ENCODE measurements around the gene KIF21B.

KIF21B gene

GRCh38 chr1:201034671-201035070 lies 11.2 kb upstream of the KIF21B start:
- H3K27ac ChIP-seq = no peak overlapping the region
- TF ChIP-seq, protein P1, sequence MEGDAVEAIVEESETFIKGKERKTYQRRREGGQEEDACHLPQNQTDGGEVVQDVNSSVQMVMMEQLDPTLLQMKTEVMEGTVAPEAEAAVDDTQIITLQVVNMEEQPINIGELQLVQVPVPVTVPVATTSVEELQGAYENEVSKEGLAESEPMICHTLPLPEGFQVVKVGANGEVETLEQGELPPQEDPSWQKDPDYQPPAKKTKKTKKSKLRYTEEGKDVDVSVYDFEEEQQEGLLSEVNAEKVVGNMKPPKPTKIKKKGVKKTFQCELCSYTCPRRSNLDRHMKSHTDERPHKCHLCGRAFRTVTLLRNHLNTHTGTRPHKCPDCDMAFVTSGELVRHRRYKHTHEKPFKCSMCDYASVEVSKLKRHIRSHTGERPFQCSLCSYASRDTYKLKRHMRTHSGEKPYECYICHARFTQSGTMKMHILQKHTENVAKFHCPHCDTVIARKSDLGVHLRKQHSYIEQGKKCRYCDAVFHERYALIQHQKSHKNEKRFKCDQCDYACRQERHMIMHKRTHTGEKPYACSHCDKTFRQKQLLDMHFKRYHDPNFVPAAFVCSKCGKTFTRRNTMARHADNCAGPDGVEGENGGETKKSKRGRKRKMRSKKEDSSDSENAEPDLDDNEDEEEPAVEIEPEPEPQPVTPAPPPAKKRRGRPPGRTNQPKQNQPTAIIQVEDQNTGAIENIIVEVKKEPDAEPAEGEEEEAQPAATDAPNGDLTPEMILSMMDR (conservative IDR thresholded peaks at IDR 0.05) = no peak

- TF ChIP-seq, protein P1 (conservative IDR thresholded peaks at IDR 0.05) = no peak
- no peak overlapping the region for H3K27ac ChIP-seq
Measured at GRCh38 chr1:201032408-201032807, 8.9 kb upstream of the KIF21B start.

DNA sequence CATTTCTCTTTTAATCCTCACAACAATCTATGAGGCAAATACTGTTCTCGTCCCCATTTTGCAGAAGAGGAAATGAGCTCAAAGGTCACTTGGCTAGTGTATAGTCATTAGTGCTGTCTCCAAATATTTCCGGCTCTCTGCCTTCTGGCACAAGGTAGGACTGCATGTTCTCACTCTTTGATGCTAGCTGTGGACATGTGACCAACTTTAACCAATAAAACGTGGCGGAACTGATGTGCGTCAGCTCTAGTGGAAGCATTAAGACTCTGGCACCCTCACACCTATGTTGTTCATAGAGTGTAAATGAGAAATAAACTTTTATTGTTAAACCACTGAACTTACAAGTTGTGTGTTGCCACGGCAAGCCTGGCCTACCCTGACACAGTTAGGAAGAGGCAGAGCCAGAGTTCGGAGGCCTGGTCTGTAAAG lies 5.0 kb upstream of the KIF21B start:
- TF ChIP-seq, protein P1 (conservative IDR thresholded peaks at IDR 0.05) = no peak
- no peak overlapping the region for H3K27ac ChIP-seq

DNA sequence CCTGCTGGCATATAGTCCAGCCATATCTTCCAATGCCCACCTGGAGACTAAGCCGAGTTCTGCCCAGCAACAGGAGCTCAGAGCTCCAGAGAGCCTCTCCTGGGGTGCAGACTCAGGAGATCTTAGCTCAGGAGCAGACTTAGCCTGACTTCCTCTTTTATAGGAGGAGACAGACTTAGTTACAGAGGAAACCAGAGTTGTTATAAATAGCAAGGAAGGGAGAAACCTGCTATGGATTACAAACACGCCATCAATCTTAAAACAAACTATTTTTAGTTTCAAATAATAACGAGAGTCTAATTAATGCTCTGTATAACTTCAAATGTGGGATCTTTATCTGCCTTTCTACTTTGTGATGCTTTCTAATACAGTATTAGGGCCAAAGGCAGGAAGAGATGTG lies 3.3 kb upstream of the KIF21B start:
- no peak overlapping the region for H3K27ac ChIP-seq
- TF ChIP-seq, protein P1 (conservative IDR thresholded peaks at IDR 0.05) = no peak

- H3K27ac ChIP-seq = no peak overlapping the region
- TF ChIP-seq, protein P1 (conservative IDR thresholded peaks at IDR 0.05) = no peak
Measured at GRCh38 chr1:201026234-201026633, 2.7 kb upstream of the KIF21B start.

- TF ChIP-seq, protein P1 (conservative IDR thresholded peaks at IDR 0.05) = no peak; the same call in 1 of the 2 replicates
- no peak overlapping the region for H3K27ac ChIP-seq
Measured at GRCh38 chr1:201025571-201026002, 2.1 kb upstream of the KIF21B start.

- TF ChIP-seq, protein P1 (conservative IDR thresholded peaks at IDR 0.05) = no peak
- no peak overlapping the region for H3K27ac ChIP-seq
Measured at GRCh38 chr1:201024625-201024998, 1.1 kb upstream of the KIF21B start.
